AG09319 (cell line): ENCODE results near the gene FGGY.

Experiments
- DNase-seq: peaks from one replicate; pipeline ENCODE4 v3.0.0-alpha.2; 2010; ENCODE audit warnings: low read depth; ENCODE audit errors: extremely low read depth
- CTCF ChIP-seq: IDR thresholded peaks from 2 replicates; pipeline ENCODE4 v1.5.1; 2011; ENCODE audit warnings: low read depth, mild to moderate bottlenecking, inconsistent platforms, low read length, moderate library complexity

The FGGY gene

GRCh38 chr1:59678040-59678439 lies 381.1 kb downstream of the FGGY start:
- TF ChIP-seq CTCF = no peak
- DNase-seq = no peak

GRCh38 chr1:59678493-59679228 lies 381.8 kb downstream of the FGGY start:
- peak; percentile 57 for DNase-seq

GRCh38 chr1:59680044-59680443 lies 383.1 kb downstream of the FGGY start:
- DNase-seq = no peak
- TF ChIP-seq CTCF = no peak

More at GRCh38 chr1:59678493-59679228, 381.8 kb downstream of the FGGY start:
- TF ChIP-seq CTCF = no peak

GRCh38 chr1:59682396-59683080 lies 385.6 kb downstream of the FGGY start:
- no peak for DNase-seq
- no peak for TF ChIP-seq CTCF

- no peak for TF ChIP-seq CTCF
Measured at GRCh38 chr1:59683197-59683596, 386.3 kb downstream of the FGGY start.

GRCh38 chr1:59684698-59685097 lies 387.8 kb downstream of the FGGY start:
- DNase-seq = no peak
- TF ChIP-seq CTCF = no peak

More at GRCh38 chr1:59683197-59683596, 386.3 kb downstream of the FGGY start:
- no peak for DNase-seq

- no peak for DNase-seq
- TF ChIP-seq CTCF = no peak
Measured at GRCh38 chr1:59685101-59685500, 388.2 kb downstream of the FGGY start.
